Measurements from ENCODE around the gene AGAP5. TPM values are rescaled to one million over a fixed set of nuclear protein-coding genes. Genes with fewer than 3 reads are reported as not detected.

AGAP5 gene
- total and polyA plus RNA-seq, 9 of the 15 experiments (the other 6 are each of a cell fraction or from before 2014, with no cell fraction given) = 0.32 to 7.5 (median 5.3) TPM

DNA sequence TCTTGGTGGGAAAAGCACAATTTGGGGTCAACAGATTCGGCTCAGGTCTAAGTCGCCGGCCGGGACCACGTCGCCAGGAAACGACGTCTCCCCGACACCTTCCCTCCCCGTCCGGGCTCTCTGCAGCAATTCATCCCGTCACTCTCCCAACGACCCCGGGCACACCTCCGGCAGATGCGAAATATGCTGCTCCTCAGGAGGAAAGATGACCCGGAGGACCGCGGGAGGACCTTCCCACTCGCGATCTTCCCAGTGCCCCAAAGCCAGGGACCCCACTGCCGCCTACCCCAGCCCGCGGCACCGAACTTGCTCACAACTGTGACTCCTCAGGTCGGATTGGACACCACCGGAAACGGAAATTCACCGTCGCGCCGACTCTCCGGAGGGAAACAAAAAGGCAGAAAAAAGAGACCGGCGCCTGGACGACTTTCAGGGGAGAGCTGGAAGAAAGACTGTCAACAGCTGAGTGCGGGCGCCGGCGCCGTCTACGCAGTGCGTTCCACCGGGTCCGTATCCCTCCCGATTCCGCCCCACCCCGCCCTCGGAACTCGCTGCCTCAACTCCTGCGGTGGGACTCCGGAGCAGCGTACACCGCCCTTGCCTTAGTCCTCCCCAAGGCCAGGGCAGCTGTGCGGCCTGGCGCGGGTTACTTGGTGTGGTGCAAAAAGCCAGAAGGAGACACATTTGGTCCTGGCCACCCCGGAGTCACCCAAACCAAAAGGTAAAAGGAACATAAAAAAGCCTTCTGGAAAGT, 32.4 kb upstream of the AGAP5 start (continued):
- TF ChIP-seq ARID4B (CRISPR knock-in tag; IDR thresholded peaks at IDR 0.05) = peak; percentile 92
- no peak for TF ChIP-seq PYGO2 (tag; IDR thresholded peaks at IDR 0.05)
- TF ChIP-seq, protein P1, sequence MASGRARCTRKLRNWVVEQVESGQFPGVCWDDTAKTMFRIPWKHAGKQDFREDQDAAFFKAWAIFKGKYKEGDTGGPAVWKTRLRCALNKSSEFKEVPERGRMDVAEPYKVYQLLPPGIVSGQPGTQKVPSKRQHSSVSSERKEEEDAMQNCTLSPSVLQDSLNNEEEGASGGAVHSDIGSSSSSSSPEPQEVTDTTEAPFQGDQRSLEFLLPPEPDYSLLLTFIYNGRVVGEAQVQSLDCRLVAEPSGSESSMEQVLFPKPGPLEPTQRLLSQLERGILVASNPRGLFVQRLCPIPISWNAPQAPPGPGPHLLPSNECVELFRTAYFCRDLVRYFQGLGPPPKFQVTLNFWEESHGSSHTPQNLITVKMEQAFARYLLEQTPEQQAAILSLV (tag; IDR thresholded peaks at IDR 0.05) = no peak
- peak; percentile 19; the same call in 1 of the 2 replicates for TF ChIP-seq TAL1 (IDR thresholded peaks at IDR 0.05)
- TF ChIP-seq ZNF75A (CRISPR knock-in tag; IDR thresholded peaks at IDR 0.05) = no peak
- peak in 1 of 2 experiments; percentile 97; a peak in 2 of 4 replicates for TF ChIP-seq KDM4B (IDR thresholded peaks at IDR 0.05; ENCODE audit: borderline replicate concordance in 2 of 2, low read depth in 1 of 2)
- TF ChIP-seq TEAD1 (CRISPR knock-in tag; IDR thresholded peaks at IDR 0.05) = peak in 1 of 2 experiments; percentile 52; a peak in 1 of 4 replicates
- TF ChIP-seq, protein P2, sequence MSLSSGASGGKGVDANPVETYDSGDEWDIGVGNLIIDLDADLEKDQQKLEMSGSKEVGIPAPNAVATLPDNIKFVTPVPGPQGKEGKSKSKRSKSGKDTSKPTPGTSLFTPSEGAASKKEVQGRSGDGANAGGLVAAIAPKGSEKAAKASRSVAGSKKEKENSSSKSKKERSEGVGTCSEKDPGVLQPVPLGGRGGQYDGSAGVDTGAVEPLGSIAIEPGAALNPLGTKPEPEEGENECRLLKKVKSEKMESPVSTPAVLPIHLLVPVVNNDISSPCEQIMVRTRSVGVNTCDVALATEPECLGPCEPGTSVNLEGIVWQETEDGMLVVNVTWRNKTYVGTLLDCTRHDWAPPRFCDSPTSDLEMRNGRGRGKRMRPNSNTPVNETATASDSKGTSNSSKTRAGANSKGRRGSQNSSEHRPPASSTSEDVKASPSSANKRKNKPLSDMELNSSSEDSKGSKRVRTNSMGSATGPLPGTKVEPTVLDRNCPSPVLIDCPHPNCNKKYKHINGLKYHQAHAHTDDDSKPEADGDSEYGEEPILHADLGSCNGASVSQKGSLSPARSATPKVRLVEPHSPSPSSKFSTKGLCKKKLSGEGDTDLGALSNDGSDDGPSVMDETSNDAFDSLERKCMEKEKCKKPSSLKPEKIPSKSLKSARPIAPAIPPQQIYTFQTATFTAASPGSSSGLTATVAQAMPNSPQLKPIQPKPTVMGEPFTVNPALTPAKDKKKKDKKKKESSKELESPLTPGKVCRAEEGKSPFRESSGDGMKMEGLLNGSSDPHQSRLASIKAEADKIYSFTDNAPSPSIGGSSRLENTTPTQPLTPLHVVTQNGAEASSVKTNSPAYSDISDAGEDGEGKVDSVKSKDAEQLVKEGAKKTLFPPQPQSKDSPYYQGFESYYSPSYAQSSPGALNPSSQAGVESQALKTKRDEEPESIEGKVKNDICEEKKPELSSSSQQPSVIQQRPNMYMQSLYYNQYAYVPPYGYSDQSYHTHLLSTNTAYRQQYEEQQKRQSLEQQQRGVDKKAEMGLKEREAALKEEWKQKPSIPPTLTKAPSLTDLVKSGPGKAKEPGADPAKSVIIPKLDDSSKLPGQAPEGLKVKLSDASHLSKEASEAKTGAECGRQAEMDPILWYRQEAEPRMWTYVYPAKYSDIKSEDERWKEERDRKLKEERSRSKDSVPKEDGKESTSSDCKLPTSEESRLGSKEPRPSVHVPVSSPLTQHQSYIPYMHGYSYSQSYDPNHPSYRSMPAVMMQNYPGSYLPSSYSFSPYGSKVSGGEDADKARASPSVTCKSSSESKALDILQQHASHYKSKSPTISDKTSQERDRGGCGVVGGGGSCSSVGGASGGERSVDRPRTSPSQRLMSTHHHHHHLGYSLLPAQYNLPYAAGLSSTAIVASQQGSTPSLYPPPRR (CRISPR knock-in tag; IDR thresholded peaks at IDR 0.05; ENCODE audit: borderline replicate concordance) = no peak
- no peak for TF ChIP-seq E4F1 (CRISPR knock-in tag; IDR thresholded peaks at IDR 0.05; ENCODE audit: borderline replicate concordance)
- no peak for TF ChIP-seq MXI1 (IDR thresholded peaks at IDR 0.05; ENCODE audit: low read depth, low read length)
- TF ChIP-seq ZZZ3 (IDR thresholded peaks at IDR 0.05) = peak; percentile 83; the same call in 1 of the 2 replicates
- no peak for TF ChIP-seq RBM39 (optimal IDR thresholded peaks at IDR 0.05; ENCODE audit: low read depth, low read length)
- no peak for TF ChIP-seq ARID2 (IDR thresholded peaks at IDR 0.05)
- peak; percentile 96 for TF ChIP-seq PHF20 (IDR thresholded peaks at IDR 0.05; ENCODE audit: partially characterized antibody)
